H9 (cell line): ENCODE measurements around the gene CEMIP. TPM values are rescaled to one million over a fixed set of nuclear protein-coding genes. Genes with fewer than 3 reads are reported as not detected.

Experiments
- DNase-seq: peaks from one replicate; pipeline ENCODE4 v3.0.0-alpha.2; 2017
- H2AFZ ChIP-seq: one replicate; pipeline ENCODE4 v1.6.1; 2013; ENCODE audit warnings: mild to moderate bottlenecking, low read length, control low read depth, moderate library complexity
- H2AK5ac ChIP-seq: 2 replicates; pipeline ENCODE4 v1.6.1; 2013; ENCODE audit warnings: low read length, control low read depth, mixed read lengths; ENCODE audit not compliant: insufficient read length
- H2BK120ac ChIP-seq: one replicate; pipeline ENCODE4 v1.6.1; 2013; ENCODE audit warnings: low read depth, mild to moderate bottlenecking, low read length, control low read depth, inconsistent platforms; ENCODE audit not compliant: poor library complexity, severe bottlenecking
- H2BK12ac ChIP-seq: 2 replicates; pipeline ENCODE4 v1.6.1; 2013; ENCODE audit warnings: low read length, control low read depth, mixed read lengths, low read depth; ENCODE audit not compliant: insufficient read length
- H2BK15ac ChIP-seq: 2 replicates; pipeline ENCODE4 v1.6.1; 2013; ENCODE audit warnings: low read depth, low read length, control low read depth
- H2BK20ac ChIP-seq: one replicate; pipeline ENCODE4 v1.6.1; 2013; ENCODE audit warnings: low read depth, mild to moderate bottlenecking, low read length, control low read depth, inconsistent platforms; ENCODE audit not compliant: poor library complexity, severe bottlenecking
- H2BK5ac ChIP-seq: 2 replicates; pipeline ENCODE4 v1.6.1; 2013; ENCODE audit warnings: low read length, control low read depth, mixed read lengths; ENCODE audit not compliant: insufficient read length
- H3K14ac ChIP-seq: 2 replicates; pipeline ENCODE4 v1.6.1; 2013; ENCODE audit warnings: low read length, control low read depth; ENCODE audit not compliant: insufficient read depth
- H3K18ac ChIP-seq: 2 replicates; pipeline ENCODE4 v1.6.1; 2013; ENCODE audit warnings: low read depth, mild to moderate bottlenecking, mixed read lengths, low read length, control low read depth; ENCODE audit not compliant: insufficient read length
- H3K23ac ChIP-seq: 2 replicates; pipeline ENCODE4 v1.6.1; 2013; ENCODE audit warnings: low read length, control low read depth, mixed read lengths, low read depth; ENCODE audit not compliant: insufficient read length
- H3K23me2 ChIP-seq: 2 replicates; pipeline ENCODE4 v1.6.1; 2013; ENCODE audit warnings: low read depth, mild to moderate bottlenecking, mixed read lengths, low read length, control low read depth; ENCODE audit not compliant: insufficient read length, poor library complexity, severe bottlenecking
- H3K27ac ChIP-seq: 2 replicates; pipeline ENCODE4 v1.5.1; 2013; ENCODE audit warnings: low read length, control low read depth, mixed read lengths, low read depth; ENCODE audit not compliant: insufficient read length
- H3K27me3 ChIP-seq: 2 replicates; pipeline ENCODE4 v1.6.1; 2013; ENCODE audit warnings: low read length, control low read depth, inconsistent platforms; ENCODE audit not compliant: insufficient read depth
- H3K4ac ChIP-seq: 2 replicates; pipeline ENCODE4 v1.6.1; 2013; ENCODE audit warnings: low read depth, mild to moderate bottlenecking, control low read depth, inconsistent platforms, low read length, moderate library complexity
- H3K4me1 ChIP-seq: 2 replicates; pipeline ENCODE4 v1.6.1; 2013; ENCODE audit warnings: low read length, control low read depth, inconsistent platforms; ENCODE audit not compliant: insufficient read depth
- H3K4me2 ChIP-seq: 2 replicates; pipeline ENCODE4 v1.6.1; 2013; ENCODE audit warnings: low read length, control low read depth, mixed read lengths; ENCODE audit not compliant: insufficient read length, insufficient read depth
- H3K56ac ChIP-seq: 2 replicates; pipeline ENCODE4 v1.6.1; 2013; ENCODE audit warnings: low read depth, mild to moderate bottlenecking, mixed read lengths, low read length, control low read depth; ENCODE audit not compliant: insufficient read length
- H3K79me1 ChIP-seq: 2 replicates; pipeline ENCODE4 v1.6.1; 2013; ENCODE audit warnings: low read depth, mild to moderate bottlenecking, moderate library complexity, low read length, control low read depth, inconsistent platforms; ENCODE audit not compliant: insufficient read depth, poor library complexity, severe bottlenecking
- H3K79me2 ChIP-seq: 2 replicates; pipeline ENCODE4 v1.6.1; 2013; ENCODE audit warnings: low read length, control low read depth, inconsistent platforms; ENCODE audit not compliant: insufficient read depth
- H3K9ac ChIP-seq: 2 replicates; pipeline ENCODE4 v1.6.1; 2013; ENCODE audit warnings: low read length, control low read depth, mixed read lengths; ENCODE audit not compliant: insufficient read length; ENCODE audit errors: extremely low read depth
- H3K9me3 ChIP-seq: one replicate; pipeline ENCODE4 v1.6.1; 2013; ENCODE audit warnings: low read depth, low read length, inconsistent platforms; ENCODE audit not compliant: control insufficient read depth
- H3T11ph ChIP-seq: one replicate; pipeline ENCODE4 v1.6.1; 2013; ENCODE audit warnings: mild to moderate bottlenecking, low read length, control low read depth, inconsistent platforms
- H4K20me1 ChIP-seq: one replicate; pipeline ENCODE4 v1.6.1; 2013; ENCODE audit not compliant: control insufficient read depth, insufficient read length, insufficient read depth
- H4K5ac ChIP-seq: 2 replicates; pipeline ENCODE4 v1.6.1; 2013; ENCODE audit warnings: low read depth, mild to moderate bottlenecking, mixed read lengths, low read length, control low read depth; ENCODE audit not compliant: insufficient read length
- H4K8ac ChIP-seq: replicated peaks from 2 replicates; pipeline ENCODE4 v1.6.1; 2013; ENCODE audit warnings: low read length, control low read depth, mixed read lengths, low read depth; ENCODE audit not compliant: insufficient read length
- H4K91ac ChIP-seq: 2 replicates; pipeline ENCODE4 v1.6.1; 2013; ENCODE audit warnings: low read depth, mild to moderate bottlenecking, moderate library complexity, mixed read lengths, low read length, control low read depth; ENCODE audit not compliant: insufficient read length
- H3K27ac Mint-ChIP-seq, 3 experiments: 2 replicates in 2 of 3; 3 replicates in 1 of 3; pipeline ENCODE4 v1.8.0; 2020 to 2021; ENCODE audit warnings: mixed read lengths in 3 of 3, mild to moderate bottlenecking in 1 of 3, moderate library complexity in 1 of 3
- H3K27me3 Mint-ChIP-seq: 2 replicates; pipeline ENCODE4 v1.8.0; 2021; ENCODE audit warnings: low read depth, mild to moderate bottlenecking, moderate library complexity, mixed read lengths
- H3K36me3 Mint-ChIP-seq, 3 experiments: 2 replicates in 2 of 3; 3 replicates in 1 of 3; pipeline ENCODE4 v1.8.0; 2020 to 2021; ENCODE audit warnings: low read depth in 3 of 3, mixed read lengths in 3 of 3; ENCODE audit not compliant: insufficient read depth in 1 of 3
- H3K4me1 Mint-ChIP-seq, 2 experiments: 2 replicates each; pipeline ENCODE4 v1.8.0; 2020; ENCODE audit warnings: mixed read lengths in 2 of 2
- H3K4me3 Mint-ChIP-seq, 2 experiments: 2 replicates in 1 of 2; 3 replicates in 1 of 2; pipeline ENCODE4 v1.8.0; 2020 to 2021; ENCODE audit warnings: mild to moderate bottlenecking in 2 of 2, mixed read lengths in 2 of 2, moderate library complexity in 1 of 2
- H3K9me3 Mint-ChIP-seq, 2 experiments: 2 replicates in 1 of 2; 3 replicates in 1 of 2; pipeline ENCODE4 v1.8.0; 2020; ENCODE audit warnings: mild to moderate bottlenecking in 2 of 2, mixed read lengths in 2 of 2, moderate library complexity in 1 of 2
- CTCF ChIP-seq: fragments of 200-600 bp; sonication (generic); conservative IDR thresholded peaks from 3 replicates; pipeline ENCODE4 v1.8.0; 2021; ENCODE audit warnings: antibody characterized with exemption, mild to moderate bottlenecking
- WGBS: extraction: QIAGEN DNeasy Blood & Tissue Kit; methylation state at CpG from one replicate; pipeline ENCODE4 v1.1.7; 2013; ENCODE audit warnings: missing lambda C conversion rate, low lambda C conversion rate, mixed read lengths; ENCODE audit not compliant: insufficient read length; ENCODE audit errors: extremely low coverage; 5-methylcytosine and 5-hydroxymethylcytosine counted together
- total RNA-seq: library from RNA; stranded (reverse); gene quantifications from 2 replicates; pipeline ENCODE4 v1.2.1, GENCODE V29; 2021

CEMIP gene
- total RNA-seq, 1 experiment from 2014 or later, result 0.09 TPM

- no peak overlapping the region for H4K5ac ChIP-seq
- no peak overlapping the region for H3T11ph ChIP-seq
- H2BK12ac ChIP-seq, result no peak overlapping the region
- H2BK120ac ChIP-seq, result no peak overlapping the region
- no peaks in the 10 kb centered on the region for H3K27me3 ChIP-seq
- no peaks in the 10 kb centered on the region; a peak in 1 of 5 replicates for H3K9me3 Mint-ChIP-seq
- no peaks in the 10 kb centered on the region for H3K79me1 ChIP-seq
- no peaks in the 10 kb centered on the region for H4K20me1 ChIP-seq
- DNase-seq, result no peak
- H3K23ac ChIP-seq, result no peak overlapping the region
- no peak overlapping the region for H3K18ac ChIP-seq
- peaks cover 3% of the 10 kb centered on the region for H3K4me1 ChIP-seq
- no peaks in the 10 kb centered on the region for H3K9me3 ChIP-seq
- no peaks in the 10 kb centered on the region for H3K27me3 Mint-ChIP-seq
- no peak overlapping the region for H3K14ac ChIP-seq
- no peak overlapping the region for H3K4me2 ChIP-seq
- H3K23me2 ChIP-seq, result no peaks in the 10 kb centered on the region
- H4K8ac ChIP-seq, result no peak overlapping the region
- 0 out of 2 replicates have a peak, but pooled peaks cover 2% of the 10 kb centered on the region for H3K79me2 ChIP-seq
- peaks cover 8 to 36% (median 25%) of the 10 kb centered on the region in 3 experiments for H3K36me3 Mint-ChIP-seq
- H3K4me1 Mint-ChIP-seq, result peaks cover 40 to 44% of the 10 kb centered on the region in 2 experiments
- no peak overlapping the region for H2BK5ac ChIP-seq
- H2AK5ac ChIP-seq, result no peak overlapping the region
- no peak for TF ChIP-seq CTCF
- no peak overlapping the region for H2BK15ac ChIP-seq
- H3K27ac Mint-ChIP-seq, result no peak overlapping the region
- no peak overlapping the region for H3K9ac ChIP-seq
- H3K4ac ChIP-seq, result no peak overlapping the region
- no CpG with 5 or more reads among the region's 2 CpGs for WGBS
- no peak overlapping the region for H2AFZ ChIP-seq
- no peak overlapping the region for H4K91ac ChIP-seq
- no peak overlapping the region for H3K56ac ChIP-seq
- H3K27ac ChIP-seq, result no peak overlapping the region
- no peak overlapping the region for H3K4me3 Mint-ChIP-seq
- H2BK20ac ChIP-seq, result no peak overlapping the region
Observed at GRCh38 chr15:80957976-80958375, 178.8 kb downstream of the CEMIP start.
